ENCODE measurements around the gene MYNN.

The MYNN gene

DNA sequence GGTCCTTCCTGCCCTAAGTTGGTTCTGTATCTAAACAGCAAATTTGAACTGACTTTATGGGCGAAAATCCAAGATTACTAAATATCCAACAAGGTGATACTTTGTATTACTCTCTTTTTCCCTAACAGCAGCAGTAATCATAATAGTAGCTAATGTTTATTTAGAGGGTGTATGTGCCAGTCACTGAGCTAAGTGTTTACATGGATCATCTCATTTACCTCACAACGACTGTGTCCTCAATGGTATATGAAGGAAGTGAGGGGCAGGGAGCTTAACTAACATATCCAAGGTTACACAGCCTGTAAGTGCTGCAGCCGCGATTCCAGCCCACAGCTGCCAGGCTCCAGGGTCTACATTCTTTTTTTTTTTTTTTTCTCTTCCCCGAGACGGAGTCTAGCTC, 49.8 kb downstream of the MYNN start:
- no peak for TF ChIP-seq EZH2phosphoT487 (IDR thresholded peaks at IDR 0.05; ENCODE audit: low read depth)
- TF ChIP-seq, protein P1, sequence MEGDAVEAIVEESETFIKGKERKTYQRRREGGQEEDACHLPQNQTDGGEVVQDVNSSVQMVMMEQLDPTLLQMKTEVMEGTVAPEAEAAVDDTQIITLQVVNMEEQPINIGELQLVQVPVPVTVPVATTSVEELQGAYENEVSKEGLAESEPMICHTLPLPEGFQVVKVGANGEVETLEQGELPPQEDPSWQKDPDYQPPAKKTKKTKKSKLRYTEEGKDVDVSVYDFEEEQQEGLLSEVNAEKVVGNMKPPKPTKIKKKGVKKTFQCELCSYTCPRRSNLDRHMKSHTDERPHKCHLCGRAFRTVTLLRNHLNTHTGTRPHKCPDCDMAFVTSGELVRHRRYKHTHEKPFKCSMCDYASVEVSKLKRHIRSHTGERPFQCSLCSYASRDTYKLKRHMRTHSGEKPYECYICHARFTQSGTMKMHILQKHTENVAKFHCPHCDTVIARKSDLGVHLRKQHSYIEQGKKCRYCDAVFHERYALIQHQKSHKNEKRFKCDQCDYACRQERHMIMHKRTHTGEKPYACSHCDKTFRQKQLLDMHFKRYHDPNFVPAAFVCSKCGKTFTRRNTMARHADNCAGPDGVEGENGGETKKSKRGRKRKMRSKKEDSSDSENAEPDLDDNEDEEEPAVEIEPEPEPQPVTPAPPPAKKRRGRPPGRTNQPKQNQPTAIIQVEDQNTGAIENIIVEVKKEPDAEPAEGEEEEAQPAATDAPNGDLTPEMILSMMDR (IDR thresholded peaks at IDR 0.05; ENCODE audit: low read depth, low read length), result no peak
- no peak overlapping the region for H2AFZ ChIP-seq (ENCODE audit: low read depth, low read length)
- no peaks in the 10 kb centered on the region for H3K9me3 ChIP-seq (ENCODE audit: insufficient read depth, low read length)
- H3K4me2 ChIP-seq (ENCODE audit: low read length), result no peak overlapping the region
- no peak overlapping the region for H3K9ac ChIP-seq (ENCODE audit: low read length)
- H3K79me2 ChIP-seq (ENCODE audit: low read length), result no peaks in the 10 kb centered on the region
- H4K20me1 ChIP-seq (ENCODE audit: insufficient read depth, low read length), result no peaks in the 10 kb centered on the region
- H3K4me3 ChIP-seq (ENCODE audit: low read length), result no peak overlapping the region
- H3K4me1 ChIP-seq (ENCODE audit: low read length), result peaks cover 6% of the 10 kb centered on the region; the same call in 1 of the 2 replicates
- H3K27ac ChIP-seq (ENCODE audit: low read length), result no peak overlapping the region
- no peaks in the 10 kb centered on the region for H3K36me3 ChIP-seq (replicated peaks; ENCODE audit: low read depth, low read length)
- peaks cover 20% of the 10 kb centered on the region; the same call in 1 of the 2 replicates for H3K27me3 ChIP-seq (ENCODE audit: low read depth, low read length)

DNA sequence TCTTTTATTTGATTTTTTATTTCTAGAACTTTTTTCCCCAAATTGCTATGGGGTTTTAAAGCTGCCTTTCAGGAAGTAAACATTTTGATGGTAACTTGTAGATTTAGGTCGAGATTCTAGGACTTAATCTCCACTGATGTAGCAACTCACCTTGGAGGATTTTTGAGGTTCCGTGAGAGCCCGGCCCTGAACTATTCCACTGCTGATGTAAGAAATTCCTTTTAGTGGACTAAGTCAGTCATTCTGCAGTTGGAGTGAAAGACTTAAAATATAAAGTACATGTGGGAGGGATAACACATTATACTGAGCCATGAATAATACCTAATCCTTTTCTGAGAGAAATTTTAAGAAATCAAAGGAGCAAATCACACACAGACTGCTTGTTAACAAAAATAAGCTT, 52.1 kb downstream of the MYNN start:
- Histone ChIP-seq H3K79me2 (ENCODE audit: low read length) (no peaks in the 10 kb centered on the region), H3K36me3 (replicated peaks; ENCODE audit: low read depth, low read length) (no peaks in the 10 kb centered on the region), H3K4me3 (ENCODE audit: low read length) (no peak overlapping the region), H3K4me1 (ENCODE audit: low read length) (no peaks in the 10 kb centered on the region), H3K4me2 (ENCODE audit: low read length) (no peak overlapping the region), H2AFZ (ENCODE audit: low read depth, low read length) (no peak overlapping the region), H3K27me3 (ENCODE audit: low read depth, low read length) (peaks cover 16% of the 10 kb centered on the region), H3K9me3 (ENCODE audit: insufficient read depth, low read length) (no peaks in the 10 kb centered on the region), H3K27ac (ENCODE audit: low read length) (no peak overlapping the region), H3K9ac (ENCODE audit: low read length) (no peak overlapping the region), H4K20me1 (ENCODE audit: insufficient read depth, low read length) (no peaks in the 10 kb centered on the region)
- TF ChIP-seq, protein P1 (IDR thresholded peaks at IDR 0.05; ENCODE audit: low read depth, low read length), result no peak
- no peak for TF ChIP-seq EZH2phosphoT487 (IDR thresholded peaks at IDR 0.05; ENCODE audit: low read depth)

DNA sequence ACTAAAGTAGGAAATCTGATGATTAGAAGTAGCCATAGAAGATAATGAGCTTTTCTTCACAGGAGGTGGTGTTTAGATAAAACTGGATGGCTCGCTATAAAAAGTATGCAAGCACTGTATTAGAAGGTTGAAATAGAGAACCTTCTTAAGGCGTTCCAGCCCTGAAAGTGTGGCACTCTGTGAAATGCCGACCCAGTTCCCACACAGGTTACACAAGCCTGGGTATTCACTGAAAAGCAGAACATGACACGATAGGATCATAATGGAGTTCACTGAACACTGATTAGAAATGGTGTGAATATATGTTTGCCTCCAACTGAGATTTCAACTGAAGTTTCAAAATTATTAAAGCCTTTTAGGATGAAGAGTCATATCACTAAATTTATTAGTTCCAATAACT, 54.5 kb downstream of the MYNN start:
- peaks cover 17% of the 10 kb centered on the region for H3K27me3 ChIP-seq (ENCODE audit: low read depth, low read length)
- no peak overlapping the region for H2AFZ ChIP-seq (ENCODE audit: low read depth, low read length)
- H3K9me3 ChIP-seq (ENCODE audit: insufficient read depth, low read length), result no peaks in the 10 kb centered on the region
- H3K9ac ChIP-seq (ENCODE audit: low read length), result no peak overlapping the region
- H3K27ac ChIP-seq (ENCODE audit: low read length), result no peak overlapping the region
- H3K4me1 ChIP-seq (ENCODE audit: low read length), result no peaks in the 10 kb centered on the region
- H3K36me3 ChIP-seq (replicated peaks; ENCODE audit: low read depth, low read length), result no peaks in the 10 kb centered on the region
- no peaks in the 10 kb centered on the region for H4K20me1 ChIP-seq (ENCODE audit: insufficient read depth, low read length)
- no peaks in the 10 kb centered on the region for H3K79me2 ChIP-seq (ENCODE audit: low read length)
- H3K4me2 ChIP-seq (ENCODE audit: low read length), result no peak overlapping the region
- no peak overlapping the region for H3K4me3 ChIP-seq (ENCODE audit: low read length)
- TF ChIP-seq EZH2phosphoT487 (IDR thresholded peaks at IDR 0.05; ENCODE audit: low read depth), result no peak
- TF ChIP-seq, protein P1 (IDR thresholded peaks at IDR 0.05; ENCODE audit: low read depth, low read length), result no peak

DNA sequence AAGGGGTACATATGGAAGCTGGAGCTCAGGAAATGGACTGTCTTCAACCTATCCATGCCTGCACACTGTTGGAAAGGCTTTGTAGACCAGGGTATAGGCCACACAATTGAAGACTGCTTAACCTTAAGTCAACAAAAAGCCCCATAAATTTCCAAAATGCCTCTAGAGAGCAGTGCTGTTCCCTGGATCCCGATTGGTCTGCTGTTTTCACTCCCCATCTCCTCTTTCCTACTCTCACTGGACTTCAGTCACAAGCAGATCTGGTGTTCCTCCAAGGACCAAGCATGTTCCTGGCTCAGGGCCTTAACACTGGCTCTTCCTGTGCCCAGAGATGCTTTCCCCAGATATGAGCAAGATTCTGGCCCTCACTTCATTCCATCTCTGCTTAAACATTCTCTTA, 62.3 kb downstream of the MYNN start:
- TF ChIP-seq, protein P1 (IDR thresholded peaks at IDR 0.05; ENCODE audit: low read depth, low read length), result no peak
- no peak for TF ChIP-seq EZH2phosphoT487 (IDR thresholded peaks at IDR 0.05; ENCODE audit: low read depth)
- Histone ChIP-seq H3K4me3 (ENCODE audit: low read length) (no peak overlapping the region), H3K36me3 (replicated peaks; ENCODE audit: low read depth, low read length) (peaks cover 3% of the 10 kb centered on the region), H3K9ac (ENCODE audit: low read length) (no peak overlapping the region), H3K9me3 (ENCODE audit: insufficient read depth, low read length) (no peaks in the 10 kb centered on the region), H2AFZ (ENCODE audit: low read depth, low read length) (peak overlapping the region; percentile 96), H3K27me3 (ENCODE audit: low read depth, low read length) (peaks cover 24% of the 10 kb centered on the region), H3K4me1 (ENCODE audit: low read length) (peaks cover 18% of the 10 kb centered on the region), H4K20me1 (ENCODE audit: insufficient read depth, low read length) (no peaks in the 10 kb centered on the region), H3K79me2 (ENCODE audit: low read length) (no peaks in the 10 kb centered on the region), H3K4me2 (ENCODE audit: low read length) (peak overlapping the region; percentile 33; the same call in 1 of the 2 replicates), H3K27ac (ENCODE audit: low read length) (peak overlapping the region; percentile 9; the same call in 1 of the 2 replicates)

All from OCI-LY3 (cell line).